Liver (tissue), 9 donors: ENCODE measurements around the gene HEPACAM2. TPM values are rescaled to one million over a fixed set of nuclear protein-coding genes. Genes with fewer than 3 reads are reported as not detected.

Experiments used
- DNase-seq: peaks from one replicate; pipeline ENCODE4 v3.0.0-alpha.2; 2017; ENCODE audit warnings: low spot score
- H3K27ac ChIP-seq, 2 donors: one replicate each; pipeline ENCODE4 v1.7.0; 2013; ENCODE audit warnings: inconsistent platforms in 2 of 2, low read length in 2 of 2, control low read depth in 1 of 2, low read depth in 1 of 2, mild to moderate bottlenecking in 1 of 2
- H3K27me3 ChIP-seq, 4 donors: one replicate each; pipeline versions ENCODE4 v1.6.1 to v1.7.0; 2013; ENCODE audit warnings: low read length in 3 of 4, inconsistent platforms in 1 of 4, mild to moderate bottlenecking in 1 of 4, moderate library complexity in 1 of 4; ENCODE audit not compliant: control insufficient read depth in 4 of 4, insufficient read depth in 4 of 4
- H3K36me3 ChIP-seq, 4 donors: one replicate each; pipeline versions ENCODE4 v1.6.1 to v1.7.0; 2013; ENCODE audit warnings: low read length in 3 of 4, mild to moderate bottlenecking in 3 of 4, low read depth in 1 of 4, moderate library complexity in 1 of 4; ENCODE audit not compliant: control insufficient read depth in 4 of 4, insufficient read depth in 3 of 4
- H3K4me1 ChIP-seq, 4 donors: one replicate each; pipeline versions ENCODE4 v1.6.1 to v1.7.0; 2013; ENCODE audit warnings: low read length in 3 of 4, mild to moderate bottlenecking in 3 of 4, moderate library complexity in 1 of 4; ENCODE audit not compliant: control insufficient read depth in 4 of 4, insufficient read depth in 4 of 4
- H3K4me3 ChIP-seq, 3 donors: one replicate each; pipeline versions ENCODE4 v1.6.1 to v1.7.0; 2013; ENCODE audit warnings: low read length in 3 of 3, control low read depth in 1 of 3, low read depth in 1 of 3, mild to moderate bottlenecking in 1 of 3
- H3K9ac ChIP-seq, 2 donors: one replicate each; pipeline ENCODE4 v1.7.0; 2013; ENCODE audit warnings: low read length in 2 of 2, mild to moderate bottlenecking in 2 of 2, moderate library complexity in 2 of 2, control low read depth in 1 of 2, low read depth in 1 of 2
- H3K9me3 ChIP-seq, 4 donors: one replicate each; pipeline versions ENCODE4 v1.6.1 to v1.7.0; 2013; ENCODE audit warnings: low read length in 3 of 4; ENCODE audit not compliant: control insufficient read depth in 4 of 4
- ATF3 ChIP-seq: IDR thresholded peaks from 2 replicates; pipeline ENCODE4 v1.6.1; 2016; ENCODE audit warnings: antibody characterized with exemption
- FOXA2 ChIP-seq: IDR thresholded peaks from 2 replicates; pipeline ENCODE4 v1.6.1; 2016; ENCODE audit warnings: antibody characterized with exemption
- GABPA ChIP-seq, 2 donors: IDR thresholded peaks in 1 of 2; conservative IDR thresholded peaks in 1 of 2; 2 replicates each; pipeline ENCODE4 v1.6.1; 2016; ENCODE audit warnings: antibody characterized with exemption in 2 of 2, mild to moderate bottlenecking in 1 of 2, moderate library complexity in 1 of 2
- HNF4A ChIP-seq, 2 donors: conservative IDR thresholded peaks; 2 replicates each; pipeline ENCODE4 v1.6.1; 2016; ENCODE audit warnings: antibody characterized with exemption in 2 of 2, mild to moderate bottlenecking in 2 of 2
- HNF4G ChIP-seq: IDR thresholded peaks from 2 replicates; pipeline ENCODE4 v1.6.1; 2016; ENCODE audit warnings: antibody characterized with exemption
- JUND ChIP-seq, 2 donors: IDR thresholded peaks; 2 replicates each; pipeline ENCODE4 v1.6.1; 2016; ENCODE audit warnings: antibody characterized with exemption in 2 of 2
- MAX ChIP-seq: IDR thresholded peaks from 2 replicates; pipeline ENCODE4 v1.6.1; 2016; ENCODE audit warnings: antibody characterized with exemption
- NR2F2 ChIP-seq: IDR thresholded peaks from 2 replicates; pipeline ENCODE4 v1.6.1; 2016; ENCODE audit warnings: antibody characterized with exemption
- RAD21 ChIP-seq, 2 donors: IDR thresholded peaks; 2 replicates each; pipeline ENCODE4 v1.6.1; 2016; ENCODE audit warnings: antibody characterized with exemption in 2 of 2, mild to moderate bottlenecking in 2 of 2
- RXRA ChIP-seq, 2 donors: IDR thresholded peaks; 2 replicates each; pipeline ENCODE4 v1.6.1; 2017 to 2018; ENCODE audit warnings: antibody characterized with exemption in 2 of 2, mild to moderate bottlenecking in 1 of 2
- TAF1 ChIP-seq: conservative IDR thresholded peaks from 2 replicates; pipeline ENCODE4 v1.6.1; 2016; ENCODE audit warnings: antibody characterized with exemption, mild to moderate bottlenecking
- YY1 ChIP-seq: IDR thresholded peaks from 2 replicates; pipeline ENCODE4 v1.6.1; 2016; ENCODE audit warnings: antibody characterized with exemption, mild to moderate bottlenecking
- ZBTB33 ChIP-seq: IDR thresholded peaks from 2 replicates; pipeline ENCODE4 v1.6.1; 2016; ENCODE audit warnings: antibody characterized with exemption
- WGBS: extraction: QIAGEN DNeasy Blood & Tissue Kit; methylation state at CpG from one replicate; pipeline ENCODE4 v1.1.7; 2013; 5-methylcytosine and 5-hydroxymethylcytosine counted together
- polyA plus RNA-seq, 2 donors: library from polyadenylated mRNA; stranded (reverse) in 1 of 2; unstranded in 1 of 2; fragments of 200-250 nt in 1 of 2; fragments of >200 nt in 1 of 2; fragmentation: Nextera tagmentation in 1 of 2; extraction: Ambion mirVana in 1 of 2; gene quantifications; one replicate each; pipeline versions ENCODE4 v1.2.1 to v1.2.3, GENCODE V29; 2013 to 2015
- total RNA-seq, 2 donors: library from RNA; depleted of rRNA; stranded (reverse); fragments of >200 nt; gene quantifications; one replicate each; pipeline ENCODE4 v1.2.3, GENCODE V29; 2014
- TF ChIP-seq, protein P1 (sequence below): IDR thresholded peaks from 2 replicates; pipeline ENCODE4 v1.6.1; 2016; ENCODE audit warnings: antibody characterized with exemption, mild to moderate bottlenecking
- donor health status: healthy.
- donor health status: healthy.
- donor health status: healthy.
- donor health status: healthy.
- donor health status: healthy.

Gene HEPACAM2
- total and polyA plus RNA-seq, 4 donors: 4.4 TPM; not detected in 3

GRCh38 chr7:93258661-93259060 is 32.4 kb upstream of the HEPACAM2 start:
- H3K9me3 ChIP-seq: no peaks in the 10 kb centered on the region
- peaks cover 2 to 5% (median 3%) of the 10 kb centered on the region in 4 donors for H3K36me3 ChIP-seq
- no peak overlapping the region for H3K27ac ChIP-seq
- no peak overlapping the region for H3K4me3 ChIP-seq
- TF ChIP-seq NR2F2: no peak
- TF ChIP-seq FOXA2: no peak
- no peak for TF ChIP-seq RXRA (IDR thresholded peaks at IDR 0.05)
- TF ChIP-seq GABPA (IDR thresholded peaks at IDR 0.05 in 1 of 2, conservative IDR thresholded peaks at IDR 0.05 in 1 of 2): no peak
- no peak for TF ChIP-seq JUND (IDR thresholded peaks at IDR 0.05)
- no peak for TF ChIP-seq ZBTB33
- no peak for TF ChIP-seq RAD21 (IDR thresholded peaks at IDR 0.05)
- no peak for TF ChIP-seq MAX
- TF ChIP-seq YY1: no peak
- TF ChIP-seq TAF1: no peak
- no peak for TF ChIP-seq HNF4G
- TF ChIP-seq, protein P1, sequence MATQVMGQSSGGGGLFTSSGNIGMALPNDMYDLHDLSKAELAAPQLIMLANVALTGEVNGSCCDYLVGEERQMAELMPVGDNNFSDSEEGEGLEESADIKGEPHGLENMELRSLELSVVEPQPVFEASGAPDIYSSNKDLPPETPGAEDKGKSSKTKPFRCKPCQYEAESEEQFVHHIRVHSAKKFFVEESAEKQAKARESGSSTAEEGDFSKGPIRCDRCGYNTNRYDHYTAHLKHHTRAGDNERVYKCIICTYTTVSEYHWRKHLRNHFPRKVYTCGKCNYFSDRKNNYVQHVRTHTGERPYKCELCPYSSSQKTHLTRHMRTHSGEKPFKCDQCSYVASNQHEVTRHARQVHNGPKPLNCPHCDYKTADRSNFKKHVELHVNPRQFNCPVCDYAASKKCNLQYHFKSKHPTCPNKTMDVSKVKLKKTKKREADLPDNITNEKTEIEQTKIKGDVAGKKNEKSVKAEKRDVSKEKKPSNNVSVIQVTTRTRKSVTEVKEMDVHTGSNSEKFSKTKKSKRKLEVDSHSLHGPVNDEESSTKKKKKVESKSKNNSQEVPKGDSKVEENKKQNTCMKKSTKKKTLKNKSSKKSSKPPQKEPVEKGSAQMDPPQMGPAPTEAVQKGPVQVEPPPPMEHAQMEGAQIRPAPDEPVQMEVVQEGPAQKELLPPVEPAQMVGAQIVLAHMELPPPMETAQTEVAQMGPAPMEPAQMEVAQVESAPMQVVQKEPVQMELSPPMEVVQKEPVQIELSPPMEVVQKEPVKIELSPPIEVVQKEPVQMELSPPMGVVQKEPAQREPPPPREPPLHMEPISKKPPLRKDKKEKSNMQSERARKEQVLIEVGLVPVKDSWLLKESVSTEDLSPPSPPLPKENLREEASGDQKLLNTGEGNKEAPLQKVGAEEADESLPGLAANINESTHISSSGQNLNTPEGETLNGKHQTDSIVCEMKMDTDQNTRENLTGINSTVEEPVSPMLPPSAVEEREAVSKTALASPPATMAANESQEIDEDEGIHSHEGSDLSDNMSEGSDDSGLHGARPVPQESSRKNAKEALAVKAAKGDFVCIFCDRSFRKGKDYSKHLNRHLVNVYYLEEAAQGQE: no peak
- TF ChIP-seq ATF3: no peak
- no peak for TF ChIP-seq HNF4A (conservative IDR thresholded peaks at IDR 0.05)
- no peak overlapping the region for H3K9ac ChIP-seq
- no peaks in the 10 kb centered on the region for H3K27me3 ChIP-seq
- H3K4me1 ChIP-seq: no peaks in the 10 kb centered on the region
- DNase-seq: no peak

DNA sequence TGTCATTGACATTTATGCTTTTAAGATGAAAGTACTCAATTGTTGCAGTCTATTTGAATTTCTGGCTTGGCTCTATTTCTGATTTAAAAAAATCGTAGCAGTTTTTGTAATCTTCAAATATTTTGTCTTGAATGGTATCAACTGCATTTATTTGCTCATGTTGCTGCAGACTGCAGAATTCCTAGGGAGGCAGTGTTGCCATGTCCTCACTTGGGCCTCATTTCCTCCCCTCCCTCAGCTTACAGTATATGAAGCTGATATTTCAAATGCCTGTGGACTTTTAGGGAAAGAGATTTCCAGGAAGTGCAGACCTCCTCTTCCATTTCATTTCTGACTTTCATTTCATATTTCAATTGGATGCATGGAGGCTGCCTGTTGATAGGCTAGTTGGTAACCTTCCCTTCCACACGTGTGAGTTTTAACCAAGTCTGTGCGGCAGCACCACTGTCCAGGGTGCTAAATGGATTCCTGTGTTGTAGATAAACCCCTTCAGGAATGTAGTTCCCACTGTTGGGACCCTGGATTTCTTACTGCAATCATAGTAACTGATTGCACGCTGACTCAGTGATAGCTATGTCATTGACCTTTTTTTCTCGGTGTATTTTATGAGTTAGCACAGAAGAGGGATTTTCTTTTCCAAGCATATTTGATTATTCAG is 23.4 kb upstream of the HEPACAM2 start:
- H3K9me3 ChIP-seq: no peaks in the 10 kb centered on the region
- TF ChIP-seq, protein P1: peak; percentile 64
- no peak for TF ChIP-seq RAD21 (IDR thresholded peaks at IDR 0.05)
- no peaks in the 10 kb centered on the region for H3K27me3 ChIP-seq
- no peak overlapping the region for H3K9ac ChIP-seq
- no peaks in the 10 kb centered on the region for H3K36me3 ChIP-seq
- H3K4me3 ChIP-seq: no peak overlapping the region
- peaks cover 0 to 3% (median 0%) of the 10 kb centered on the region in 4 donors for H3K4me1 ChIP-seq
- H3K27ac ChIP-seq: no peak overlapping the region
- 73% methylated on average over 5 of the region's 5 CpGs for WGBS
- DNase-seq: no peak
